Neural cell (in vitro differentiated cells): ENCODE measurements around the gene GALR2.

Experiments
- CTCF ChIP-seq: fragments of 450-650 bp; IDR thresholded peaks from 2 replicates; pipeline ENCODE4 v1.5.1; 2014; ENCODE audit warnings: antibody characterized with exemption, mild to moderate bottlenecking, moderate library complexity; ENCODE audit not compliant: poor library complexity, severe bottlenecking
- EP300 ChIP-seq: fragments of 450-650 bp; conservative IDR thresholded peaks from 2 replicates; pipeline ENCODE4 v1.6.1; 2014; ENCODE audit warnings: antibody characterized with exemption, mild to moderate bottlenecking, moderate library complexity; ENCODE audit not compliant: poor library complexity, severe bottlenecking
- POLR2AphosphoS5 ChIP-seq: IDR thresholded peaks from 2 replicates; pipeline ENCODE4 v1.6.1; 2012
- RAD21 ChIP-seq: fragments of 450-650 bp; conservative IDR thresholded peaks from 2 replicates; pipeline ENCODE4 v1.6.1; 2014; ENCODE audit warnings: antibody characterized with exemption, mild to moderate bottlenecking, moderate library complexity
- REST ChIP-seq: IDR thresholded peaks from 2 replicates; pipeline ENCODE4 v1.6.1; 2012; ENCODE audit warnings: borderline replicate concordance
- SMC3 ChIP-seq: fragments of 450-650 bp; conservative IDR thresholded peaks from 2 replicates; pipeline ENCODE4 v1.6.1; 2014; ENCODE audit warnings: antibody characterized with exemption, mild to moderate bottlenecking, moderate library complexity; ENCODE audit not compliant: poor library complexity

GRCh38 chr17:76063875-76064546, 10.6 kb upstream of the GALR2 start:
- TF ChIP-seq REST: no peak
- TF ChIP-seq POLR2AphosphoS5: no peak
- TF ChIP-seq CTCF: no peak
- TF ChIP-seq RAD21: no peak
- no peak for TF ChIP-seq EP300
- TF ChIP-seq SMC3: no peak
